Effector CD4-positive, alpha-beta T cell (primary cell): Measurements from ENCODE around the gene UBR3.
"Not testable (repeated sequence)": the region's sequence is repeated elsewhere in the genome, so short reads cannot be mapped to it uniquely, and the experiment has no call there.

Experiments
- DNase-seq: peaks from one replicate; pipeline ENCODE4 v3.0.0-alpha.2; 2020

The UBR3 gene

DNA sequence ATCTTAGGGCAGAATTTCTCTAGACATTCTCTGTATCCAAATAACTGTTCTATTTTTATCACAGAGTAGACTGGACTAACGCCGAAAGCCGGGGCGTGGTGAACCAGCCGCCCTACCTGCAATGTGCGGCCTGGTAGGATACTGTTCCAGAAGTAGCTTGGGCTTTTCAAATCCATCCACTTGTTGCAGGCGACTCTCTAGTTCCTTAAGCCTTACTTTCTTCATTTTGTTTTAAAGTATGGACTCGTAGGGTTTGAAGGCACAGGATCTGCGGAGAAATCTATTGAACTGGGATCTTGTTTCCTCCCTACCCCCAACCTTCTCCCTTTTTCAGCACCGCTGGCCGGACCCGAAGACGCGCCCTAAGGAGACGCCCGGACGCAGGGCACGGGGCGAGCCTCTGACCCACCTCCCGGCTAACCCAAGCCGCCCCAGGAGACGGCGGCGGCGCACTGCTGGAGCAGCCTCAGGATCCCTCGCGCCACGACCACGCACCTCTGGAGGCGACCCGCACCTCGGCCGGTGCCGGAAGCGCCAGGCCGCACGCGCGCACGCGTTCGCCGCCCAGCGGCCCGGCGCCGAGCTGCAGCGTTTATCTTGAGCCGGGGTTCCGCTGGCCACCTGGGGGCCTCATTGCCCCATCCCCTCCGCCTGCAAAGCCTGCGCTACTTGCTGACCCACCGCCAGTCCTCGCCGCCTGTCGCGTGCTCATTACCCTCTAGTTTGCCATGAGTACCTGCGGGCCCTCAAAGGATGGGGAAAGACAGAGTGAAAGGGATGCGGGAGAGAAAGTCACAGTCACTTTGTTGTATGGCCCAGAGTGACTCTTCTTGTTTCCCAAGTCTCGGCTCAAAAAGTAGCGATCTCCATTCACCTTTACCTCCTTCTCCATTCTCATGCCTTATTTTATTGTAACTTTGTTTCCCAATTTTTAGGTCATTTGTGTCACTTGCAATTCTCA, 2.6 kb upstream of the UBR3 start, which contains the start of gene METTL5:
Gene METTL5 (minus strand): TSS at position 533 of the 961 bp plus-strand sequence. CDS start 308 bp downstream, at position 225.
- DNase-seq: peak; percentile 65

DNA sequence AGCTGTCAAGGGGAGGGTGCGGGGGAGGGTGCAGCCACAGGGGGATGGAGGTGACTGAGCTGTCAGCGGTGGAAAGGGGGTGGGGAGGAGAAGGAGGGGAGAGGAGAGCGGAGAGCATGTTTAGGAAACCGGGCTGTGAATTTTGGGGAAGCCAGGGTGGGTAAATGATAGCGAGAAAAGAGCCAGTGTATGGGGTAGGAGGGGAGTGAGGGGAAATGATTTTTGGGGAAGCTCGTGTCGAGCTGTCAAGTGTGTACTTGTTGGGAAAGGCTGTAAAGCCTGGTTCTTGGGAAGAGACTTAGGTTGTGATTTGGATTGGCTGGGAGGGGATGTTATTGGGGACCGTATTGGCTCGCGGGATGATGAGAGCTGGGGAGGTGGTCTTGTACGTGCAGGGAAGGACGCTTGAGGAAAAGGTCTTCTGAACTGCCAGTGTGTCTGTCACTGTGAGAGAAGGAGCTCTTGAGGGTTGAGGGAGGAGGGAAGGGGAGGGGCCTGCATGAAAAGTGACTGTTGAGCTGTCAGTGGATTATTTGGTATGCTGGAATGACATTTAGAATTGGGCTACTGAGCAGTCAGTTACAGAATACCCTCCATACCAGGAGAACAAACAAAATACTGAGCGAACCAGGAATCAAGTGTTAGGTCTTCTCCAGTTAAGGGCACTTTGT, 1.0 kb downstream of the UBR3 start:
- DNase-seq: peak; percentile 38

DNA sequence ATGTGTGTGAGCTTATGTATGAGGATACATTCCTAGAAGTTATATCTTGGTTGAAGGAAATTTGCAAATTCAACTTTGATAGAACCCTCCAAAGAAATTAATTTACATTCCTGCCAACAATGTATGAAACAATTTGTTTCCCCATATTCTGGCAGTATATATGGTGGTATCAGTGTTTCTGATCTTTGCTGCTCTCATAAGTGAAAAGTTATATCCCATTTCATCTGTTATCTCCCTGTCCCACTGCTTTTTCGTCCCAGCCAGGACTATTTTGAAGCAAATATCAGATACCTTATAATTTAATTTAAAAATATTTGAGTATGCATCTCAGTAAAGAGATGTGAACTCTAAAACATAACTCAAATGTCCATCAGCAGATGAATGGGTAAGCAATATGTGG, 7.1 kb downstream of the UBR3 start:
- DNase-seq: no peak

DNA sequence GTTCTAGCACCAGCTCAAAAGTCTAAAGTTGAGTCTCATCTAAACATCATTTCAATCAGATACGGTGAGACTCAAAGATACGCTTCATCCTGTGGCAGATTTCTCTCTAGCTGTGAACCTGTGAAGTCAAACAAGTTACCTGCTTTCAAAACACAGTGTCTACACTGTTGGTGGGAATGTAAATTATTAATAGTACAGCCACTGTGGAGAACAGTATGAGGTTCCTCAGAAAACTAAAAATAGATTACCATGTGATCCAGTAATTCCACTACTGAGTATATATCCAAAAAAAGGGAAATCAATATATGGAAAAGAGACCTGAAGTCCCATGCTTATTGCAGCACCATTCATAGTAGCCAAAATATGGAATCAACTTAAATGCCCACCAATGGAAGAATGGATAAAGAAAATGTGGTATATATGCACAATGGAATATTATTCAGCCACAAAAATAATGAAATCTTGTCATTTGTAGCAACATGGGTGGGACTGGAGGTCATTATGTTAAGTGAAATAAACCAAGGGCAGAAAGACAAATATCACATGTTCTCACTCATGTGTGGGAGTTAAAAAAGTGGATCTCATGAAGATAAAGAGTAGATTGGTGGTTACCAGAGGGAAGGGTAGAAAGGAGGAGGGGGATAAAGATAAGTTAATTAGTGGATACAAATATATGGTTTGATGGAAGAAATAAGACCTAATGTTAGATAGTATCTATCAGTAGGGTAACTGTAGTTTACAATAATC, 11.7 kb downstream of the UBR3 start:
- DNase-seq: no peak

DNA sequence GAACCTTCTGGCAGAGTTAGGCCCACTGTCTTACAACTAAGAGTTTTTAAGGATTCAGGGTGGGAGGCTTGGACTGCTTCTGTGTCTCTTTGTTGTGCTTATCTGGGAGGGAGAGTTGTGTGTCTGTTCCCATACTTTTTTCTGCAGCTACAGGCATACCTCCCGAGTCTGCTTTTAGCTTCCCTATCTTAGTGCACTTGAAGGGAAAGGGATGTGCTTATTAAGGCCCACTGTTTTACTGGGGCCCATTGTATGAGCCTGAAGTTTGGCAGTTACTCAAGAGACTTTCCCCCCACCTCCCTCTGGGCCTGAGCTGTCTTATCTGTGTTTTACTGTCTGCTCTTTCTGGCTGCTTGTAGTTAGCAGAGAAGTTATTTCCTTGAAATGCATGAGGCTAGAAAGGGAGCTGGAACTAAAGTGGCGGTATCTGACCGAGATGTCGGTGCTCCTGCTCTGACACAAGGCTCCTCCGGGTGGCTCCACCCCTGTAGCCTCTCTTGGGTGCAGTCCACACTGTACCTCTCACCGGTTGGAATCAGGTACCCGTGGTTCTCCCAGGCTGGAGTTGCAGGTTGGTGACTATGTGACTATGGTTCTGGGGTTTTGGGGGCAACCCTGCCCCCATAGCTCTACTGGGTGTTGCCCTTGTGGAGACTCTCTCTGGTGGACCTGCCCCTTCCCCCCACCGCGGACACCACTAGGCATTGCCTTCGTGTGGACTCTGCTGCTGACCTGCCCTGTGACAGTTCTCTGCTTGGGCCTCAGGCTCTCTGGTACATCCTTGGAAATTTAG, 12.9 kb downstream of the UBR3 start:
- no peak for DNase-seq

DNA sequence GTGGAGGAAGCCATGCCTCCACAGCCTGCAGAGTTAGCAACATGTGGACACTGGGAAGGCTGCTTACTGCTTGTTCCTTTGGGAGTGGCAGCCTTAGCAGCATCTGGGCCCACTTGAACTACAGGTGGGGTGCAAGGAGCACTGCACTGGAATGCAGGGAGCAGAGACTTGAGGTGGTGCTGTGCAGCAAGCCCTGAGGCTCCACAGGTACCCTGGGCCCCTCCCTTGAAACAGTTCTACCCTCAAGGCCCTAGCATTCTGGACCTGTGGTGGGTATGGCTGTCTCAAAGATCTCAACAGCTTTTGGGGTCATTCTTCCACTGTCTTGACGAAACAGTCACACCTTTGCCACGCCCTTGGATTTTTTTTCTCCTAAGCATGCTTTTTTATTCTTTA, 13.5 kb downstream of the UBR3 start:
- DNase-seq: no peak

DNA sequence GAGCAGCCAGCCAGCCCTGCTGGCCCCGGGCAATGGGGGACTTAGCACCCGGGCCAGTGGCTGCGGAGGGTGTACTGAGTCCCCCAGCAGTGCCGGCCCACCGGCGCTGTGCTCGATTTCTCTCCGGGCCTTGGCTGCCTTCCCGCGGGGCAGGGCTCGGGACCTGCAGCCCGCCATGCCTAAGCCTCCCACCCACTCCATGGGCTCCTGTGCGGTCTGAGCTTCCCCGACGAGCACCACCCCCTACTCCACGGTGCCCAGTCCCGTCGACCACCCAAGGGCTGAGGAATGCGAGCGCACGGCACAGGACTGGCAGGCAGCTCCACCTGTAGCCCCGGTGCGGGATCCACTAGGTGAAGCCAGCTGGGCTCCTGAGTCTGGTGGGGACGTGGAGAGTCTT, 14.4 kb downstream of the UBR3 start:
- DNase-seq: not testable (repeated sequence)

DNA sequence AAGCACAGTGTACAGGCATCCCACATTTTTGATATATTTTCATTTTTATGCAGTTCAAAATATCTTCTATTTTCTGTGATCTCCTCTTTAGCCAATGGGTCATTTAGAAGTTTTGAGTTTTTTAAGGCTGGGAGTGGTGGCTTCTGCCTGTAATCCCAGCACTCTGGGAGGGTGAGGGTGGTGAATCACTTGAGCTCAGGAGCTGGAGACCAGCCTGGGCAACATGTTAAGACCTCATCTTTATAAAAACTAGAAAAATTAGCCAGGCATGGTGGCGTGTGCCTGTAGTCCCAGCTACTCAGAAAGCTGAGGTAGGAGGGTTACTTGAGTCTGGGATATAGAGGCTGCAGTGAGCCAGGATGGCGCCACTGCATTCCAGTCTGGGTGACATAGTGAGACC, 17.8 kb downstream of the UBR3 start:
- DNase-seq: no peak

DNA sequence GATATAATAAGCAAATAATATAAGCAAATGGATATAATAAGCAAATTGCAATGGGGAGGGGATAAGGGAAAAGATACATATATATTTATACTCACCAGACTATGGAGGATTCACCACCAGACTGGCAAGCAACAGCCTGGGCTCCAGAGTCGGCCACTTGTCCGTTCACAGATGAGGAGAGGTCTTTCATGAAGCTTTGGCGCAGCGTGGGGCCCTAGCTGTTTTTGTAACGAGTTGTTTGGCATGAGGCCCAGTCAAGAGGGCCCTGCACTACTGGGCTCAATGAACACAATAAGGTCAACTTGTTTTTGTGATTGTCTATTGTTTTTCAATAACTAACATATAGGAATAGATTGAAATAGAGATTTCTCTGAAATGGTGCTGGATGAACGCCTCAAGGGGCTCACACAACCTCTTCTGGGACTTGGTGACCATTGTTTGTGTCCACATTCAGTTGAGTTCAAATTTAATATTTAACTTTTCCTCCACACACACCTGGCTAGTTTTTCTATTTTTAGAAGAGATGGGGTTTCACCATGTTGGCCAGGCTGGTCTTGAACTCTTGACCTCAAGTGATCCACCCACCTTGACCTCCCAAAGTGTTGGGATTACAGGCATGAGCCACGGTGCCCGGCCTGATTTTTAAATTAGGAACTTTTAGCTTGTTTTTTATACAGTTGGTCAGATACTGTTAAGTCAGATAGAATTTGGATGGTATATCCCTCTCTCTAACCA, 21.9 kb downstream of the UBR3 start:
- not testable (repeated sequence) for DNase-seq

DNA sequence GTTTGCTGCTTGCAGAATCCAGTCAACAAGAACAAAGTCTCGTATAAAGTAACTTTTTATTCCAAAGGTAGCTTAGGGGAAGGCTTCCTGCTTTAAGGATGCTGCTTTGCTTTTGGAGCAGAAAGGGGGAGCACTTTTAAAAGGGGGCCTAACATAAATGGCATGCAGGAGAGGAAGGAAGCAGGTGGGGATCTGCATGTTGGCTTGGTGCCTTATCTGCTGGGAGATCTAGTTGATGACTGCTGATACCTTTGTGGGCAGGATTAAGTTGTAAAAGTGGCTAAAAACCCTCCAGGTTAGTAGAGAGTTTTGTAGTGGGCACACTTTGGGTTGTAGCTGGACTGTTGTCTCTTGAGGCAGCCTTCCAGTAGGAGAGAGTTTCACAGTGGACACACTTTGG, 22.5 kb downstream of the UBR3 start:
- no peak for DNase-seq

DNA sequence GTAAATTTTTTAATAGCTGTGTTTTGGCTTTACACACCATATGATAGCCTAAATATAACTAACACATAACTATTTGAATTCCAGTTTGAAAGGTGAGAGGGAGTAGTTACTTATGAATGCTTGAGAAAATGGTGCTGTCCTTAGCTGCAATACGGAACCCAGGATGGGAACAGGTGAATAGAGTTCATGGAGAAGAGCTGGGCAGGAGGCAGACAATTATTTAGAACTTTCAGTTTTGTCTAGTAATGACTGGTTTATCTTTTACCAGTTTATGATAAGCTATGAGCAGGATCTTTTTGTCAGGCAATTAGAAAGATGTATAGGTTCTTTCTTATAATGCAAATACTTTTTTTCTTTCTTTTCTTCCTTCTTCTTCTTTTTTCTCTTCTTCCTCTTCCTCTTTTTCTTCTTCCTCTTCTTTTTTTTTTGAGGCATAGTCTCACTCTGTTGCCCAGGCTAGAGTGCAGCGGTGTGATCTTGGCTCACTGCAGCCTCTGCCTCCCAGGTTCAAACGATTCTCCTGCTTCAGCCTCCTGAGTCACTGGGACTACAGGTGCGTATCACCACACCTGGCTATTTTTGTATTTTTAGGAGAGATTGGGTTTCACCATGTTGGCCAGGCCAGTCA, 25.9 kb downstream of the UBR3 start:
- no peak for DNase-seq

DNA sequence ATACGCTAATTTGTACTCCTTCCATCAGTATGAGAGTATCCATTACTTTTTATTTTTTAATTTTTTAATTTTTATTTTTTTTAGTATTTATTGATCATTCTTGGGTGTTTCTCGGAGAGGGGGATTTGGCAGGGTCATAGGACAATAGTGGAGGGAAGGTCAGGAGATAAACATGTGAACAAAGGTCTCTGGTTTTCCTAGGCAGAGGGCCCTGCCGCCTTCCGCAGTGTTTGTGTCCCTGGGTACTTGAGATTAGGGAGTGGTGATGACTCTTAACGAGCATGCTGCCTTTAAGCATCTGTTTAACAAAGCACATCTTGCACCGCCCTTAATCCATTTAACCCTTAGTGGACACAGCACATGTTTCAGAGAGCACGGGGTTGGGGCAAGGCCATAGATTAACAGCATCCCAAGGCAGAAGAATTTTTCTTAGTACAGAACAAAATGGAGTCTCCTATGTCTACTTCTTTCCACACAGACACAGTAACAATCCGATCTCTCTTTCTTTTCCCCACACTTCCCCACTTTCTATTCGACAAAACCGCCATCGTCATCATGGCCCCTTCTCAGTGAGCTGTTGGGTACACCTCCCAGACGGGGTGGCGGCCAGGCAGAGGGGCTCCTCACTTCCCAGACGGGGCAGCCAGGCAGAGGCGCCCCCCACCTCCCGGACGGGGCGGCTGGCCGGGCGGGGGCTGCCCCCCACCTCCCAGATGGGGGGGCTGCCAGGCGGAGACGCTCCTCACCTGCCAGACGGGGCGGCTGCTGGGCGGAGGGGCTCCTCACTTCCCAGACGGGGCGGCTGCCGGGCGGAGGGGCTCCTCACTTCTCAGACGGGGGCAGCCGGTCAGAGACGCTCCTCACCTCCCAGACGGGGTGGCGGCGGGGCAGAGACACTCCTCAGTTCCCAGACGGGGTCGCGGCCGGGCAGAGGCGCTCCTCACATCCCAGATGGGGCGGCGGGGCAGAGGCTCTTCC, 28.3 kb downstream of the UBR3 start:
- not testable (repeated sequence) for DNase-seq

DNA sequence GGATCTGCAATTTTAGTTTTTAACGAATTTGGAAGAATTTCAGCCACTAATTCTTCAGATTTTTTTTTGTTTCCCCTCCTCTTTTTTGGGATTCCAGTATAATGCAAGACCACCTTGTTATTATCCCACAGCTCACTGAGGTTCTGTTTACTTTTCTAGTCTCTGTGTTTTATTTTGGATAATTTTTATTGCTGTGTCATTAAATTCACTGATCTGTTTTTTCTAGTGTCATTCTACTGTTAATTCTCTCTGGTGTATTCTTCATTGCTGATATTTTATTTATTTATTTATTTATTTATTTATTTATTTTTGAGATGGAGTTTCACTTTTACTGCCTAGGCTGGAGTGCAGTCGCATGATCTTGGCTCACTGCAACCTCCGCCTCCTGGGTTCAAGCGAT, 32.2 kb downstream of the UBR3 start:
- no peak for DNase-seq

DNA sequence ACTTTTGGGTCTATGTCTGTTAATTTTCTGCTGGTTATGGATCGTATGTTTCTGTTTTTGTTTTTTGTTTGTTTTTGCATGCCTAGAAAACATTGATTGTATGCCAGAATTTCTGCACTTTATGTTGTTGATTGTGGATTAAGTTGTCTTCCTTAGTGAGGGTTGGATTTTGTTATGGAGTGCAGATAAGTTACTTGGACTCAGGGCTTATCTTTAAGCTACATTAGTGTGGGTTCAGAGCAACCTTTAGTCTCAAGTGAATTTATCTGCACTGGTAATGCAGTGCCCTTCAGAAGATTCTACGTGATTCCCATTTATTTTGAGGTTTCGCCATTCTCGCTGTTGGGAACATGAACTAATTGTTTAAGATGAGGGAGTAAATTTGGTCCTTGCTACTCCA, 32.9 kb downstream of the UBR3 start:
- no peak for DNase-seq

DNA sequence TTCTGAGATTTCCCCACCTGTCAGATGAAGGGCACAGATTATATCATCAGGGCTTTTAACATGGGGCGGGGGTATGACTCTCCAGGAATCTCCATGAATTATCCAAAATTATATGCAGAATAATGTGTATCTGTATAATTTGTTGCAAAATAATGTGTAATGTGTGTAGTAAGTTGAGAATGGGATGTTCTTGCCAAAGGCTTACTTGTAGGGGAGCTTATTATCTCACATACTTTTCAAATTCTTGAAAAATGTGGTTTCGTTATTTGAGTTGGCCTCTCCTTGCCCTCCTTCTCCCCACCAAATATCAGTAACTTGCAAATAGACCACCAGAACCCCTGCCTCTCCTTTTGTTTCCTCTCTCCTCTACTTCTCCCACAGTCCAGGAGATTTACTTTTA, 35.6 kb downstream of the UBR3 start:
- no peak for DNase-seq

DNA sequence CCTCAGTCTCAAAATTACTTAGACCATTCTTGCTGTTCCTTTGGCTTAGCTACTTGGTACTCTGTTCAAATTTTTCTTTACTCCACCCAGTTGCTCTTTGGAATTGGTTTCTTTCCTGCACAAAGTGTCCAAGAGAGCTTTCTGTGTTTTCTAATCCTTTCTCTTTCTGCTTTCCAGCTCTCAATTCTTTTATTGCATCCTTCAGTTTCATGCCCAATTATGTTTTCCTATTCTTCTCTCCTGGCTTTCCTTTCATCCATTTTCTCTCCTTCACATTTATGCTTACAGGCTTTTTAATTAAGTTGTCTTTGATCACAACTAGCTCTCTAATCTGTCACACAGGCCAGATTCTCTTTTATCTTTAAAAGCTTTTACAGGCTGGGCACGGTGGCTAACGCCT, 38.2 kb downstream of the UBR3 start:
- no peak for DNase-seq

DNA sequence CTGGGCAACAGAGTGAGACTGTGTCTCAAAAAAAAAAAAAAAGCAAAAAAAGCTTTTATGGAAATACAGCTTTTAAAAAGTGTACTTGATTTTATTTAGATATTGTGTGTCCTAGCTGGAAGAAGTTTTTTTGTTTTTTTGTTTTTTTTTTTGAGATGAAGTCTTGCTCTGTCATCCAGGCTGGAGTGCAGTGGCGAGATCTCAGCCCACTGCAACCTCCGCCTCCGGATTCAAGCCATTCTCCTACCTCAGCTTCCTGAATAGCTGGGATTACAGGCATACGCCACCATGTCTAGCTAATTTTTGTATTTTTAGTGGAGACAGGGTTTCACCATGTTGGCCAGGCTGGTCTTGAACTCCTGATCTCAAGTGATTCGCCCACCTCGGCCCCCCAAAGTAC, 39.0 kb downstream of the UBR3 start:
- not testable (repeated sequence) for DNase-seq

DNA sequence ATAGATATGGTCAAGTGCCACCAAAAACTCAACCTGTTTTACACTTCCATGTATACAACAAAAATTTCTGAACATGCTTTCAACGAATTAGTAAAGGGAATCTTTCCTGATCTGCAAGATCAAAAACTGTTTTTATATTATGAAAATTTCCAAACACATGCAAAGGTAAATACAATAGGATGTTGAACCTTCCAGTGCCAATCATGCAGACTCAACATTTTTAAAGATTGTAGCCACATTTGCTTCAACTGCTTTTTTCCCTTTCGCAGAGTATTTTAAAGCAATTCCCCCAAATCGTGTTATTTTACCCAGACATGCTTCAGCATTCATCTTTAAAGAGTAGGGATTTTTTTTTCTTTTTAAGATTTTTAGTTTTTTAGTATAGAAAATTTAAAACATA, 40.3 kb downstream of the UBR3 start:
- DNase-seq: no peak

DNA sequence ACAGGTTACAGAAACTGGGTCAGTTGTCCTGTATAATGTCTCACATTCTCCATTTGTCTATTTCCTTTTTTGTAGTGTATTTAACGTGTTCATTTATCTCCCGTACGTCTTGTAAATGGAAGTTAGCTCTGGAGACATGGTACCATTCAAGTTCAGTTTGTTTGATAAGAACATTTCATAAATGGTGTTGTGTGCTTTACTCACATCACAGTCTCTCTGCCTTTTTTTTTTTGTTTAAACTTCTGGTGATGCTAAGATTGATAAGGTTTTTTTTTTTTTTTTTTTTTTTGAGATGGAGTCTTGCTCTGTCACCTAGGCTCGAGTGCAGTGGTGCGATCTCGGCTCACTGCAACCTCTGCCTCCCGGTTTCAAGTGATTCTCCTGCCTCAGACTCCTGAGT, 41.7 kb downstream of the UBR3 start:
- DNase-seq: no peak

DNA sequence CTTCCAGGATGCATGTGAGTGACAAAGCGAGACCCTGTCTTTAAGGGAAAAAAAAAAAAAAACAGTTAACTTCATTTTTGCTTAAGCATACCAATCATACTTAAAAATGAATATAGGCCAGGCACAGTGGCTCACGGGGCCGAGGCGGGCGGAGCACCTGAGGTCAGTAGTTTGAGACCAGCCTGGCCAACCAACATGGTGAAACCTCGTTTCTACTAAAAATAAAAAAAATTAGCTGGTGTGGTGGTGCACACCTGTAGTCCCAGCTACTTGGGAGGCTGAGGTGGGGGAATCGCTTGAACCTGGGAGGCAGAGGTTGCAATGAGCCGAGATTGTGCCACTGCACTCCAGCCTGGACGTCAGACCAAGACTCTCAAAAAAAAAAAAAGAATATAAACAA, 44.1 kb downstream of the UBR3 start:
- DNase-seq: not testable (repeated sequence)
